AG09309 (cell line): ENCODE results near the gene FBXO17.

Experiments used
- DNase-seq: peaks from one replicate; pipeline ENCODE4 v3.0.0-alpha.2; 2010; ENCODE audit warnings: low read depth
- H3K4me3 ChIP-seq: 2 replicates; pipeline ENCODE4 v1.5.1; 2011; ENCODE audit warnings: mild to moderate bottlenecking, low read depth, low read length, moderate library complexity; ENCODE audit not compliant: control insufficient read depth
- TF ChIP-seq, protein P1 (sequence below): IDR thresholded peaks from 2 replicates; pipeline ENCODE4 v1.5.1; 2011; ENCODE audit warnings: mild to moderate bottlenecking, low read depth, low read length, inconsistent platforms; ENCODE audit not compliant: insufficient read depth, control insufficient read depth; ENCODE audit errors: missing control alignments

FBXO17 gene

DNA sequence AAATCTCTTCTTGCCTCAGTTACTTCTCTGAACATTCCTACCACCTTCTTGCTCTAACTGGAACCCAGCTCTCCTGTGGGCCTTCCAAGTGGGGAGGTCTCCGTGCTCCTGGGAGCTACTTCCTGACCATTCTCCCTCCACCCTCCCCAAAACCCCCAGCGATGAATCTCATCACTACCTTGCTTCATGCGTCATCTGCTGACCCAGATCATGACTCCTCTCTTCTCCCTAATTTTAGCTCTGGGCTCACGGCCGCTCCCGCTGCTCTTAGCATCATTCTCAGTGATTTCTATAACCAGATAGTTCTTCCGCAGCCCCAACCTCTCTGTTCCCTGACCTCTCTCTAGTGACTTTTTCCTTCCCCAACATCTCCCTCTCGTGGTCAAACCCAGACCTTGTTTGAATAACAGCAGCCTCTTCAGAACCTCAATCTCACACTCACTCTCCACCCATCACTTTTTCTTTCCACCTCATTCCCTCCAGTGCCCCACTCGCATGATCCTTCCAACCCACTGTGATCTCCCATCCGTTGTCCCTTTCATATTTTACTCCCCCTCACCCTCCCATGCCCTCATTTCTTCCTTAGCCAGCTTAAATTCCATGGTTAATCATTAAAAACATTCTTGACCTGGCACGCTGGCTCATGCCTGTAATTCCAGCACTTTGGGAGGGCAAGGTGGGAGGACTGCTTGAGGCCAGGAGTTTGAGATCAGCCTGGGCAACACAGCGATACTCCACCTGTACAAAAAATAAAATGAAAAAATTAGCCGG lies 23.0 kb downstream of the FBXO17 start:
- no peak overlapping the region for H3K4me3 ChIP-seq
- no peak for DNase-seq
- TF ChIP-seq, protein P1, sequence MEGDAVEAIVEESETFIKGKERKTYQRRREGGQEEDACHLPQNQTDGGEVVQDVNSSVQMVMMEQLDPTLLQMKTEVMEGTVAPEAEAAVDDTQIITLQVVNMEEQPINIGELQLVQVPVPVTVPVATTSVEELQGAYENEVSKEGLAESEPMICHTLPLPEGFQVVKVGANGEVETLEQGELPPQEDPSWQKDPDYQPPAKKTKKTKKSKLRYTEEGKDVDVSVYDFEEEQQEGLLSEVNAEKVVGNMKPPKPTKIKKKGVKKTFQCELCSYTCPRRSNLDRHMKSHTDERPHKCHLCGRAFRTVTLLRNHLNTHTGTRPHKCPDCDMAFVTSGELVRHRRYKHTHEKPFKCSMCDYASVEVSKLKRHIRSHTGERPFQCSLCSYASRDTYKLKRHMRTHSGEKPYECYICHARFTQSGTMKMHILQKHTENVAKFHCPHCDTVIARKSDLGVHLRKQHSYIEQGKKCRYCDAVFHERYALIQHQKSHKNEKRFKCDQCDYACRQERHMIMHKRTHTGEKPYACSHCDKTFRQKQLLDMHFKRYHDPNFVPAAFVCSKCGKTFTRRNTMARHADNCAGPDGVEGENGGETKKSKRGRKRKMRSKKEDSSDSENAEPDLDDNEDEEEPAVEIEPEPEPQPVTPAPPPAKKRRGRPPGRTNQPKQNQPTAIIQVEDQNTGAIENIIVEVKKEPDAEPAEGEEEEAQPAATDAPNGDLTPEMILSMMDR = peak; percentile 21

DNA sequence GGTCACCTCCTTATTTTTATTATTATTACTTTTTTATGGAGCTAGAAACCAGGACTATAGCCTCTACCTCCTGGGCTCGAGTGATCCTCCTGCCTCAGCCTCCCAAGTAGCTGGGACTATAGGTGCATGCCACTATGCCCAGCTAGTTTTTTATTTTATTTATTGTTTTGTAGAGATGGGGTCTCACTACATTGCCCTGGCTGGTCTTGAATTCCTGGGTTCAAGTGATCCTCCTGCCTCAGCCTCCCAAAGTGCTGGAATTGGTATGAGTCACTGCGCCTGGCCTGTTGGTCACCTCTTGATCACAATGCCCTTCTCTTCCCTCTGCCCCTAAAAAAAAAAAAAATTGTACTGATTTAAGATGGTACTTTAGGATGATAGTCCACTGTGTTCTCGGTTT lies 24.4 kb downstream of the FBXO17 start:
- no peak for DNase-seq
- H3K4me3 ChIP-seq = no peak overlapping the region
- TF ChIP-seq, protein P1 = no peak

DNA sequence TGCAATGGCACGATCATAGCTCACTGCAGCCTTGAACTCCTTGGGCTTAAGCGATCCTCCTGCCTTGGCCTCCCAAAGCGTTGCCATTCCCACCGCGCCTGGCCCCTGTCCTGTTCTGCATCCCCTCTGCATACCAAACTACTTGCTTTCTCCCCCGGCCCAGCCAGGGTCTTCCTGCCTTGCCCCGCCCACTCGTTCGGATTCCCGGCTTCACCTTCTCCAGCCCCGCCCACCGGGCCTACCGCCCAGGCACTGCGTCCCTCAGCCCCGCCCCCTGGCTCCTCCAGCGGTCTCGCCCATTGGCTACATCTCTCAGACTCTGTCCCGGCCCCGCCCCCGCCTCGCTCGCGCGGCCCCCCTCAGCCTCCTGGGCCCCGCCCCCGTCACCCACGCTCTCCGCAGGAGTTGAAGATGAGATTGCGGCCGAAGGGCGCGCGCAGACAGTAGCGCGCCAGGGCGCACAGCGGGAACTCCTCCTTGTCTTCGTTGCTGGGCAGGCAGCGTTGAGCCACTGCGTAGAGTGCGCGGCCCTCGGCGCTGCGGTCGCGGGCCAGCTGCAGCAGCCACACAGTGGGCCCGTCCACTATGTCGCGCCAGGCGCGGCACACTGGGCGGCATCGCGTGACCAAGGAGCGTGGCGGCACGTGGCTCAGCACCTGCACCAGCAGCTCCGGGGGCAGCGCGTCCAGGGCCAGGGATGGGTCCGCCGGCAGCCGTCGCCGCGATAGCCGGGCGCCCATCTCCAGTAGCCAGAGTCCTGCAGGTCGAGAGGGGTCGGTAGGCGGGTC lies 25.8 kb downstream of the FBXO17 start:
- H3K4me3 ChIP-seq = no peak overlapping the region
- TF ChIP-seq, protein P1 = no peak
- DNase-seq = no peak

DNA sequence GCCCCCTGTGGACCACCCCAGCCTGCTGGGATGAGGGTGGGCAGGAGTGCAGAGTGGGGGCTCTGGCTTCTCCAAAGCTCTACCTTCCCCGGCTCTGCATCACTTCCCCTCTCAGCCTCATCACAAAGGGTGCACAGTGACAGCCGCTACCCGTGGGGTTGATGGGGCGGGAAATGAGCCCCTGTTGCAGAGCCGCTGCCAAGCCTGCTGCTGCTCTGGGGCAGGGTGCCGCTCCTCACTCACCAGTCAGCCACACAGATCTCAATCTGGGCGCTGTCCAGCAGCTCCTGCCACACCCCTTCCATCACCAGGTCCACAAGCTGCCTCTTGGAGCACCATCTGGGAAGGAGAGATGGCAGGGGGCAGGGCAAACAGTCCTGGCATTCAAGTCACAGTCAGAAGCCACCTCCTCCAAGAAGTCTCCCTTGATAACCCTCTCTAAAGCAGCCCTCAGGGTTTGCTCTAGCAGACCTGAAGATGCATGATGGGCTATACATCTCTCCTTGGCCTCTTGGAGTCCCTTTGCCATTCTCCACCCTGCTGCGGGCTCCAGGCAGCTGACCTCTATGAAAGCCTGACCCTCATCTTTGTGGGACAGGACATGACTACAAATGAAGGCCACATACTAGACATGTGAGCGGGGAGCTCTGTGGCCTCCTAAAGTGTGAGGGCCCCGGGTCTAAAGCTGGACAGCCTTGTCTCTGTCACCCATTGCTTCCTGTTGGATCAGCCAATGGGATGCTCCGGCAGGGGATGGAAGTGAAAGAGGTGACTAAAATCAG lies 29.1 kb downstream of the FBXO17 start:
- DNase-seq = no peak
- TF ChIP-seq, protein P1 = no peak
- H3K4me3 ChIP-seq = no peak overlapping the region

DNA sequence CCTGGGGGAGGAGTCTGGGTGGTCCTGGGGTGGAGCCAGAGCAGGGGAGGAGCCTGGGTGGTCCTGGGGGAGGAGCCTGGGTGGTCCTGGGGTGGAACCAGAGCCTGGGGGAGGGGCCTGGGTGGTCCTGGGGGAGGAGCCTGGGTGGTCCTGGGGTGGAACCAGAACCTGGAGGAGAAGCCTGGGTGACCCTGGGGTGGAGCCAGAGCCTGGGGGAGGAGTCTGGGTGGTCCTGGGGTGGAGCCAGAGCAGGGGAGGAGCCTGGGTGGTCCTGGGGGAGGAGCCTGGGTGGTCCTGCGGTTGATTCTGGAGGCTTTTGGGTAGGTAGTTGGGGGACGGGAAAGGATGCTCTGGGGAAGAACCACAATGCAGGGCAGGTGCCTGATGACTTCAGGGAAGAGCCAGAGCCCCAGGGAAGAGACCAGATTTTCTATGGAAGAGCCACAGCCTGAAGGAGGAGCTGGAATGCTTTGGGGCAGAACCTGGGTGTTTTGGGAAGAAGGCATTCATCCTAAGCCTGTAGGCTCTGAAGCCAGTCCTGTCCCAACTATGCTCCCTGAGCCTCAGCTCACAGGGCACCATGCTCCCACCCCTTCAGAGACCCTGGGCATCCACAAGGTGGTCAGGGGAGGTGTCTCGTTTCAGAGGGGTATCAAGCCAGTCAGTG lies 29.8 kb downstream of the FBXO17 start:
- TF ChIP-seq, protein P1 = no peak
- no peak for DNase-seq
- H3K4me3 ChIP-seq = no peak overlapping the region

DNA sequence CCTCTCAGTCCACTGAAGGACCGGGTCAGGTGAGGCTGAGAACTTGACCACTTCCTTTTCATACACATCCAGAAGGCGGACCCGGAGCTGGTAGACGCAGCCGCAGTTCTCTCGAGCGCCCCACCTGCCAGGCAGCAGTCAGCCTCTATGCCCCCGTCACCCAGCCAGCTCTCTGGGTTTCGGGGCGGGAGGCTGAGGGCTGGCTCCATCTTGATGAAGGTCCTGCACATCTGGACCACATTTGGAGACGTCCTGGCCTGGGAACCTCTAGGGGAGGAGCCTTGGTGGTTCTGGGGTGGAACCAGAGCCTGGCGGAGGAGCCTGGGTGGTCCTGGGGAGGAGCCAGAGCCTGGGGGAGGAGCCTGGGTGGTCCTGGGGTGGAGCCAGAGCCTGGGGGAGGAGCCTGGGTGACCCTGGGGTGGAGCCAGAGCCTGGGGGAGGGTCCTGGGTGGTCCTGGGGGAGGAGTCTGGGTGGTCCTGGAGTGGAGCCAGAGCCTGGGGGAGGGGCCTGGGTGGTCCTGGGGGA lies 30.5 kb downstream of the FBXO17 start:
- TF ChIP-seq, protein P1 = no peak
- DNase-seq = no peak

More for the DNA sequence above, 30.5 kb downstream of the FBXO17 start:
- H3K4me3 ChIP-seq = no peak overlapping the region
